GM12878 (cell line): Measurements from ENCODE around the gene MGRN1. TPM values are rescaled to one million over a fixed set of nuclear protein-coding genes. Genes with fewer than 3 reads are reported as not detected.

Source experiments
- ATAC-seq: fragments of 200-7000 bp; cut with Tn5 transposase; 3 replicates; pipeline ENCODE4 v1.9.1; 2020; ENCODE audit warnings: mild to moderate bottlenecking, moderate library complexity
- BruUV-seq: library from RNA; stranded (reverse); fragments of 400-500 nt; replicated peaks from 2 replicates; lab custom pipeline; 2021; lab: Mats Ljungman, UMichigan
- CTCF ChIA-PET: fragments of 300-600 bp; sonication (Branson Sonifier 250); formaldehyde crosslinking; extraction: SDS; loops from one replicate; lab custom pipeline; 2021; ENCODE audit warnings: inconsistent platforms; lab: Yijun Ruan, JAX
- POLR2A ChIA-PET: fragments of 350-600 bp; formaldehyde crosslinking; extraction: SDS; loops from one replicate; lab custom pipeline; 2021; ENCODE audit warnings: inconsistent platforms; lab: Charles Lee
- RAD21 ChIA-PET: fragments of 300-600 bp; sonication (Branson Sonifier 250); formaldehyde crosslinking; loops from one replicate; lab custom pipeline; 2023; ENCODE audit warnings: antibody characterized with exemption; ENCODE audit not compliant: unreplicated experiment; lab: Charles Lee
- SMC1A ChIA-PET: fragments of 300-600 bp; sonication (Branson Sonifier 250); formaldehyde crosslinking; loops from one replicate; lab custom pipeline; 2023; ENCODE audit not compliant: unreplicated experiment, uncharacterized antibody; lab: Charles Lee
- DNase-seq: peaks from one replicate; pipeline ENCODE4 v3.0.0-alpha.2; 2011; ENCODE audit warnings: low read depth, low spot score
- FAIRE-seq: peaks from 3 replicates; lab custom pipeline; 2011; peaks lifted over from hg19 to GRCh38; lab: Jason Lieb, UNC
- H2AFZ ChIP-seq: 2 replicates; pipeline ENCODE4 v1.6.0; 2011; ENCODE audit warnings: low read depth, low read length, control low read depth; ENCODE audit not compliant: control insufficient read depth
- H3K27ac ChIP-seq: 2 replicates; pipeline ENCODE4 v1.5.1; 2011; ENCODE audit warnings: control low read depth; ENCODE audit not compliant: control insufficient read depth, insufficient read depth
- H3K27me3 ChIP-seq, 2 experiments: replicated peaks in 1 of 2; 2 replicates each; pipeline versions ENCODE4 v1.6.0 to v1.6.1; 2011; ENCODE audit warnings: low read length in 1 of 2; ENCODE audit not compliant: control insufficient read depth in 2 of 2, insufficient read depth in 2 of 2
- H3K36me3 ChIP-seq, 2 experiments: 2 replicates each; pipeline ENCODE4 v1.5.1; 2011; ENCODE audit warnings: low read length in 1 of 2; ENCODE audit not compliant: control insufficient read depth in 2 of 2, insufficient read depth in 2 of 2
- H3K4me1 ChIP-seq: 2 replicates; pipeline ENCODE4 v1.6.1; 2011; ENCODE audit warnings: mild to moderate bottlenecking, low read length, moderate library complexity, mixed read lengths; ENCODE audit not compliant: control insufficient read depth, insufficient read depth
- H3K4me2 ChIP-seq: 2 replicates; pipeline ENCODE4 v1.6.0; 2011; ENCODE audit warnings: control low read depth; ENCODE audit not compliant: control insufficient read depth, insufficient read depth
- H3K4me3 ChIP-seq: fragments of 200-600 bp; sonication (generic); 2 replicates; pipeline ENCODE4 v1.5.1; 2016
- H3K79me2 ChIP-seq: 2 replicates; pipeline ENCODE4 v1.6.0; 2011; ENCODE audit warnings: low read length; ENCODE audit not compliant: control insufficient read depth, insufficient read depth
- H3K9ac ChIP-seq: 2 replicates; pipeline ENCODE4 v1.8.0; 2011; ENCODE audit warnings: low read length, control low read depth, mixed read lengths; ENCODE audit not compliant: control insufficient read depth, insufficient read depth
- H3K9me3 ChIP-seq: replicated peaks from 3 replicates; pipeline ENCODE4 v1.5.1; 2011; ENCODE audit warnings: mild to moderate bottlenecking, low read length; ENCODE audit not compliant: control insufficient read depth, insufficient read depth
- H4K20me1 ChIP-seq: 2 replicates; pipeline ENCODE4 v1.6.0; 2011; ENCODE audit not compliant: control insufficient read depth, insufficient read depth
- E2F4 ChIP-seq: IDR thresholded peaks from 2 replicates; pipeline ENCODE4 v1.6.1; 2012; ENCODE audit warnings: low read depth, low read length, improper control_type of control experiment
- MYC ChIP-seq: IDR thresholded peaks from 2 replicates; pipeline ENCODE4 v1.6.1; 2011; ENCODE audit warnings: mild to moderate bottlenecking, low read length, moderate library complexity, inconsistent platforms; ENCODE audit not compliant: insufficient read depth, insufficient replicate concordance, insufficient read length, severe bottlenecking
- PAX5 ChIP-seq: IDR thresholded peaks from 2 replicates; pipeline ENCODE4 v1.6.1; 2011; ENCODE audit warnings: low read depth, low read length, borderline replicate concordance
- PRDM15 ChIP-seq: fragments of 450-650 bp; formaldehyde crosslinking; IDR thresholded peaks from 2 replicates; pipeline ENCODE4 v1.4.0; 2020; ENCODE audit warnings: mild to moderate bottlenecking, moderate library complexity
- REST ChIP-seq: IDR thresholded peaks from 2 replicates; pipeline ENCODE4 v1.6.1; 2012; ENCODE audit warnings: mild to moderate bottlenecking, low read depth, low read length
- SKIL ChIP-seq: fragments of 450-650 bp; IDR thresholded peaks from 2 replicates; pipeline ENCODE4 v1.6.1; 2017; ENCODE audit warnings: mild to moderate bottlenecking, low read depth, inconsistent platforms; ENCODE audit not compliant: poor library complexity, severe bottlenecking
- STAT1 ChIP-seq: fragments of 450-650 bp; conservative IDR thresholded peaks from 2 replicates; pipeline ENCODE4 v1.6.1; 2014; ENCODE audit warnings: antibody characterized with exemption, mild to moderate bottlenecking
- SUZ12 ChIP-seq: fragments of 200-600 bp; sonication (generic); IDR thresholded peaks from one replicate; pipeline ENCODE4 v1.6.1; 2018; ENCODE audit warnings: antibody characterized with exemption, mild to moderate bottlenecking; ENCODE audit not compliant: unreplicated experiment
- USF1 ChIP-seq: IDR thresholded peaks from 2 replicates; pipeline ENCODE4 v1.6.1; 2011; ENCODE audit warnings: borderline replicate concordance, low read depth, mild to moderate bottlenecking, moderate library complexity, mixed read lengths, low read length; ENCODE audit not compliant: insufficient read depth; ENCODE audit errors: extremely low read length
- WGBS: methylation state at CpG from one replicate; pipeline ENCODE4 v1.1.6; 2016; ENCODE audit warnings: low lambda C conversion rate; ENCODE audit not compliant: insufficient replicate concordance, insufficient coverage; ENCODE audit errors: missing lambda C conversion rate; 5-methylcytosine and 5-hydroxymethylcytosine counted together
- in situ Hi-C: fragments of 300-500 bp; cut with MboI; formaldehyde crosslinking; loops from 9 replicates; pipeline ENCODE4 v1.14.3; 2018; ENCODE audit warnings: mixed read lengths
- intact Hi-C: fragments of 100-400 bp; cut with micrococcal nuclease; formaldehyde crosslinking; loops from one replicate; pipeline ENCODE4 v1.14.2; 2022; ENCODE audit not compliant: unreplicated experiment
- polyA plus RNA-seq, 11 experiments: library from polyadenylated mRNA; depleted of rRNA in 4 of 11; unstranded in 6 of 11; stranded (reverse) in 5 of 11; fragments of >200 nt; fragmentation: Nextera tagmentation in 4 of 11; fragmentation: Illumina TruSeq in 1 of 11; extraction: Ambion mirVana in 4 of 11; extraction: Trizol in 1 of 11; gene quantifications; 1 replicate in 1 of 11; 2 replicates in 10 of 11; pipeline versions ENCODE4 v1.2.1 to v1.2.3, GENCODE V29; 2011 to 2016; ENCODE audit warnings: inconsistent platforms in 2 of 11, missing spikeins in 2 of 11, low read depth in 1 of 11
- total RNA-seq, 4 experiments: library from RNA; depleted of rRNA in 3 of 4; stranded (reverse); fragments of >200 nt in 3 of 4; fragmentation: Illumina TruSeq in 1 of 4; extraction: Trizol in 1 of 4; gene quantifications; 2 replicates each; pipeline versions ENCODE4 v1.2.1 to v1.2.3, GENCODE V29; 2013 to 2021

Gene MGRN1
- total and polyA plus RNA-seq, 10 of the 15 experiments (the other 5 are each of a cell fraction or from before 2014, with no cell fraction given): 0.35 to 86.7 (median 14.6) TPM

GRCh38 chr16:4703906-4704305, 79.3 kb downstream of the MGRN1 start (continued):
- no peak for TF ChIP-seq SKIL

- RAD21 ChIA-PET: no interaction called here
- Histone ChIP-seq H3K4me2 (no peak overlapping the region), H3K4me1 (no peaks in the 10 kb centered on the region), H3K27me3 (no peaks in the 10 kb centered on the region), H3K27ac (no peak overlapping the region), H4K20me1 (no peaks in the 10 kb centered on the region), H3K79me2 (no peaks in the 10 kb centered on the region), H2AFZ (no peak overlapping the region), H3K4me3 (no peak overlapping the region), H3K9ac (no peak overlapping the region), H3K9me3 (no peaks in the 10 kb centered on the region), H3K36me3 (peaks cover 8 to 18% of the 10 kb centered on the region in 2 experiments; a peak in 3 of 4 replicates)
- no TSS peak for BruUV-seq
- SMC1A ChIA-PET: interaction anchor here (0.6 to 0.8 kb wide), 2 partner anchors 35 to 269 kb away, joined by 3 to 4 read pairs; no protein-coding TSS in a partner anchor
- in situ Hi-C loops: no loop called here
- FAIRE-seq: no peak
- intact Hi-C loops: no loop called here
- DNase-seq: no peak
- 83% methylated on average over 8 of the region's 8 CpGs for WGBS
- POLR2A ChIA-PET: no interaction called here
- no peak for ATAC-seq
- CTCF ChIA-PET: no interaction called here
- TF ChIP-seq MYC: no peak
- no peak for TF ChIP-seq USF1
- TF ChIP-seq SUZ12: no peak
- TF ChIP-seq PAX5: no peak
- TF ChIP-seq E2F4: no peak
- no peak for TF ChIP-seq PRDM15 (CRISPR knock-in tag)
- TF ChIP-seq STAT1: no peak
- no peak for TF ChIP-seq REST
Observed at GRCh38 chr16:4704491-4704890, 79.9 kb downstream of the MGRN1 start.
